ENCODE results near the gene RBPMS2.

Gene RBPMS2

DNA sequence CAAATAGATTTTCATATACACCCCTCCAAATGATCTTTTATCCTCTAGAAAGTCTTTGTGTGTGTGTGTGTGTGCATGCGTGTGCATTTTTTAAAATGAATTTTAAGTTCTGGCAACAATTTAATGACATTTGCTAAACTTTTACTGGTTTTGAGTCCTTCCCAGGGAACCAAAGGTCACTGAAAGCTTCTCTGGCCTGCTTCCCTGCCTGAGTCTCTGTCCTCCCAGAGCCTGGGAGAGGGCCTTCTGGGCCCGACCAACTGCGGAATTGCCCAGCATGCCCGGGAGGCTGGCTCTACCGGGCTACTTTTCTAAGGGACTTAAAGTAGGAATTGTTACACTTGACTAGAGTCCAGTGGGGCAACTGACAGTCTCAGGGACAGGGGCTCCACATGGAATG is 7.4 kb upstream of the RBPMS2 start:
- no peak for DNase-seq (ENCODE audit: low spot score)

GRCh38 chr15:64781299-64781698 is 5.9 kb upstream of the RBPMS2 start:
- DNase-seq (ENCODE audit: low spot score): no peak

- no peak for DNase-seq (ENCODE audit: low spot score)
Observed at GRCh38 chr15:64780600-64781156, 5.3 kb upstream of the RBPMS2 start.

DNA sequence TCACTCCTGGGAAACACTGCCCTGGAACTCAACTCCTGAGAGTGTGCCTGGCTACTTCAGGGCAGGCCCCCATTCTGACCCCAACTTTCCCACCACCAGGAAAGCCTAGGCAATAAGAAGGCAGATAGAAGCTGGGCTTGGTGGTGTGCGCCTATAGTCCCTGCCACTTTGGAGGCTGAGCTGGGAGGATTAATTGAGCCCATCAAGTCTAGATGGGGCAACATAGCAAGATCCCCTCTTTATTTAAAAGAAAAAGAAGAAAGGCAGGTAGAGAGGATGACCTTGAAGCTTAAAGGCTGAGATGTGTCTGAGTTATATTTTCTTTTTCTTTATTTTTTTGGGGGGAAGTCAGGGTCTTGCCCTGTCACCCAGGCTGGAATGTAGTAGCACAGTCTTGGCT is 4.2 kb upstream of the RBPMS2 start:
- no peak for DNase-seq (ENCODE audit: low spot score)

DNA sequence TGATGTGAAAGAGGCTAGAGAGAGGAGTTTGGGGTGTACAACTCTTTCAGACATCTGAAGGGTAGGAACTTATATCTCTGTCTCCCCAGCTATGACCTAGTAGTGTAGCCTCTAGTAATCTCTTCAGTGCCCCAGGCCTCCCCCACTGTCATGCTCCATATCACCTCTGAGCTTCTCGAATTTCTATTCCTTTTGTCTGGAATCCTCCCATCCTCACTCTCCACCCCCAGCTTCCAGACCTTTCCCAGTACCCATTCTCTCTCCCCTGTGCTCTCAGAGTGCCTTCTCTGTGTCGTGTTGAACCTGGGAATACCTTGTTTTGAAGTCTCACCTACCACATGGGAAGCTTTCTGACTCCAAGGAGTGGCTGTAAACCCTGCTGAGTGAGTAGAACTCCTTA is 3.6 kb upstream of the RBPMS2 start:
- DNase-seq (ENCODE audit: low spot score): no peak

- no peak for DNase-seq (ENCODE audit: low spot score)
Observed at GRCh38 chr15:64776402-64776786, 1.0 kb upstream of the RBPMS2 start.

DNA sequence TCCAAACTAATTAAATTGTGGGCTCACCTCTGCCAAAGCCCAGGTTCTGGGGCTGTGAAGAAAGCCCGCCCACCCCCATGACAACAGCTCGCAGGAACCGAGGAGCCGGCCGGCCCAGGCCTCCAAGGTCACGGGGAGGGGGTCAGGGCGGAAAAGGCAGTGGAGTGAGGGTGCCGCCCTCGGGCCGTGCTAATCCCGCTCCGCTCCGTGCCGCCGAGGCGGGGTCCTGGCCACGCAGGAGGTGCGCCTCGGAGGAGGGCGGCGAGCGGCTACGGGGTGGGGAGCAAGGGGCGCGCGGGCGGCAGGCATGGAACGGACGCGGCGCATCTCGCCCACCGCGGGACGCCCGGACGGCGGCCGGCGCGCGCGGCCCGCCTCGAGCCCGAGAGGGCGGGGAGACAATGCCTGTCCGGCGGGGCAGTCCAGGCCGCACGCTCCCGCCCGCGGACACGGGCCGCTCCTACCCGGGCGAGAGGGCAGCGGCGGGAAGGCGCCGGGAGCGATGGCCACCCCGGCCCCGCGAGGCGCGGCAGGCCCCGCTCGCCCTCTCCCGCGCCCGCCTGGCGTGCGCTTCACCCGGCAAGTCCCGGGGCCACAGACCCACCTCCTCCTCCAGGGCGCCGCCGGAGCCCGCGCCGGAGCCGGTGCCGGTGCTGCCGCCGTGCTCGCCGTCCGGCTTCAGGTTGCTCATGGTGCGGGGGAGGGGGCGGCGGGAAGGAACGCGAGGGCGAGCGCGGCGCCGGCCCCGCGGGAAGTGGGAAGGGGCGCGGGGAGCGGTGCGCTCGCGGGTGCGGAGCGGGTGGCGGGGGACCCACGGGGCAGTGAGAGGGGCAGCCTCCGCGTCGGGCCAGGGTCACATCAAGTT is 528 bp downstream of the RBPMS2 start:
- DNase-seq (ENCODE audit: low spot score): peak; percentile 75

DNA sequence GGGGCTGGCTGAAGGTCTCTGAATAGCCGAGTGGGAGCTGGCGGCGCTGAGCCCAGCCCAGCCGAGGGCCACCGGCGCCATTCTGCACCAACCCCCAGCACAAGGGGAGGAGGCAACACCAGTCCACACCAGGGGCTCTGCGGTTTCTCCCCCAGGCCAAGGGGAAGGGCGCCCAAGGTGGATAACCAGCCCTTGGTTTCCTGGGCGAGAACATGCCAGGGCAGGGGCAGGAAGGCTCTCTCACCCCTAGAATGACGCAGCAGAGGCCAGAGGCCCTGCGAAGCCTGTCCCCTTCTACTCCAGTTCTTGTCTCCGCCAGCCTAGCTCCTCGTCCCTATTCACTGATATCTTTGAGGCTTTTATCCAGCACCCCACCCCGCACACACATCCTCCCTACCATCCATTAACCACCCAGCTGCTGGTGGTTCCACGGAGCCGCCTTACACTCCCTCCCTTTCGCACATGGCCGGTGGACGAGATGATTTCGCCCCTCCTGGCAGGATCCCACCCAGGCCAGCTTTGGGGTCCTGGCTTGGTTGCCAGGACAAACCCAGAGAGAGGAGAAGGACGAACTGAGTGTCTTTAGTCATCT is 1.3 kb downstream of the RBPMS2 start:
- DNase-seq (ENCODE audit: low spot score): peak; percentile 56

DNA sequence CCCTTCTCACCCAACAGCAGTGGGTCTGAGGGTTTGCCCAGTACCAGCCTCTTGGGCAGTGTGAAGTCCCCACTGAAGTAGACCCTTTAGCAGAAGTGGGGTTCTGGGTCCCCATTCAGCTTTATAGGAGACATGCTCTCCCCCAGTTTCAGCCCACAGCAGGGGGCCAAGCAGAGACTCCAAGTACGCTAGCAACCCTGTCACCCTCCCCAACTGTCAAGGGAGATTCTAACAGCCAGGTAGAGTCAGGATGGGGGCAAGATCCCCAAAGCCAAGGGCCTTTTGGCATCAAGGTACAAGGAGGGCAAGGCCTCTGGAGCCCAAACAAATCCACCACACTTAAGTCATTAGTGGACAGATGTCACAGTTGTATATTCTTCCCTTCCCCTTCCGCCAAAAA is 1.8 kb downstream of the RBPMS2 start:
- DNase-seq (ENCODE audit: low spot score): no peak

- no peak for DNase-seq (ENCODE audit: low spot score)
Observed at GRCh38 chr15:64772964-64773363, 2.4 kb downstream of the RBPMS2 start.

DNA sequence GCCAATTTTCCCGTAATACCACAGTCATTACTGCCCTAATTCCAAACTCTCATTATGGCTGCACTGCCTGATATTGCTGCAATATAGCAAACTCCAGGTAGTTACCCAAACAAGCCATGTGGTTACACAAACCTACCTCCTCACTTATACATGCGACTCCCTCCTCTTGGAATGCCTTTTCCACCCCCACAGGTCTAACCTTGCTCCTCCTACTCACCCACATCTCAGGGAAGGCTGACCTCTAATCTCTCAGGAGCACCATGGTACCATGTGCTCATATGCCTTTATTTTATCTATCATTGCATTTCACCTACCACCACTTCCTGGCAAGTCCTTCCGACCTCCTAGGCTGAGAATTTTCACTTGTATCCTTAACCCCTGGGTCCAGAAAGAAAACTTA is 2.9 kb downstream of the RBPMS2 start:
- no peak for DNase-seq (ENCODE audit: low spot score)

DNA sequence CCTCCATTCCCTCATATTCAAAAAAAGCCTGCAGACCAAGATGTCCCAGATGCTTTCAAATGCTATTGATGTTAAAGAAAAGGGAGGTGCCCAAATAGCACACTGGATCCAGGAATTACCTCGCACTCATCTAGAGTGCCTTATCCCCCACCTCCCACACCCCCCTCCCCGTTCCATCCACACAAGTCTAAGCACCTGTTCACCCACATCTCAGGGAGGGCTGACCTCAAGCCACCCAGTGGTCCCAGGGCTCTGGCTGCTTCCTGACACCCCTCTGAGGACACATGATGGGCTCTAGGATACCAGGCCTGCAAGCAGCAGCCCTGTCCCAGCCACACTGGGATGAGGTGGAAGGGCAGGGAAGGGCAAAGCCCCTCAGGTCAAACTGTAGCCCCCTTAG is 4.8 kb downstream of the RBPMS2 start:
- no peak for DNase-seq (ENCODE audit: low spot score)

DNA sequence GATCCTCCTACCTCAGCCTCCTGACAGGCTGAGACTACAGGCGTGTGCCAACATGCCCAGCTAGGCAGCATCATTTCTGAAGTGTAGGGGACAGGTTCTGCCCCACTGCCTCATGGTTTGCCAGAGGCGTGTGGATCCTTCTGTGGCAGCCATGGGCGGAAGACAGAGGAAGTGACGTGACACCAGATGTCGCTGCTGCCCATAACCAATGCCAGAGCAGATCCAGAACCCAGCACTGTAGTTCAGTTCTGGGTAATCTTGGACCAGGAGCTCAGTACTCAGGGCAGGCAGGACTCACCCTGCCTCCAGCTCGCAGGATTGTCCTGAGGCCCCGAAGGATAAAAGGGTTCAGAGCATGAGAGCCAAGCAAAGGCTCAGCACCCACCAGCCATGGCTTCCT is 8.2 kb downstream of the RBPMS2 start:
- no peak for DNase-seq (ENCODE audit: low spot score)

DNA sequence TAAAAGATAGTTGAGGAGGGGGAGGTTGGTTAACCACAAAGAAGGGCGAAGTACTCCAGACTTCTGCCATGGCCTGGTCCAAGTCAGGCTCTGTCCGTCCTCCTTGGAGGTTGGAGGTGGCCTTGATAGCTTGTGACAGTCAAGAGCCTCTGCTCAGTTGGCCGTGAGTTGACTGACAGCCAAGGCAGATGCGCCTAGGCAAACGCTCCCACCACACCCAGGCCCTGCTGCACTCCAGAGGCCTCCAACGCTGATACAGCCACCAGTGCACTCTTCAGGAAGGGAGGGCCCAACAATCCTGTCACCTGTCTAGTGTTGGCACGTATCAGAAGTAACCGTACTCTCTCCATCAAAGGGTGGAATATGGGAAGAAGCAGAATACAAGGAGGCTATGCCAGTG is 9.3 kb downstream of the RBPMS2 start:
- no peak for DNase-seq (ENCODE audit: low spot score)

DNA sequence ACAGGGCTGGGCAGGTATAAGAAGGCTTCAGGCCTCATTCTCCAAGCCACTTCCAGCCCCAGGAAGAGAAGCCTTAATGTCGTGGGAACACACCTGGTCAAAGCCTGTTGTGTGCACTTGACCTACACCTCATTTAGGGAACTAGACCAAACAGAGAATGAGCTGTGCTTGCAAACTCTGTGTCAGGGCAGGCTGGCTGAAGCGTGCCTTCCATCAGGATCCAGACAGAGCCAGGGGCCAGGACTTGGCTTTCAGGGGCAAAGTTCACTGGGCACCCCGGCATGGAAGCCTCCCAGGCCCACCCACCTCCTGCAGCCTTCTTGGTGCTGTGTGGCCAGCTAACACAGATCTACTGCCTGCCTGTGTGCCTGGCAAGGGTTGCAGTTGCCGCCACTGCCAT is 11.5 kb downstream of the RBPMS2 start:
- DNase-seq (ENCODE audit: low spot score): no peak

- DNase-seq (ENCODE audit: low spot score): no peak
Observed at GRCh38 chr15:64763462-64763861, 11.9 kb downstream of the RBPMS2 start.

- DNase-seq (ENCODE audit: low spot score): no peak
Observed at GRCh38 chr15:64763021-64763420, 12.4 kb downstream of the RBPMS2 start.

DNA sequence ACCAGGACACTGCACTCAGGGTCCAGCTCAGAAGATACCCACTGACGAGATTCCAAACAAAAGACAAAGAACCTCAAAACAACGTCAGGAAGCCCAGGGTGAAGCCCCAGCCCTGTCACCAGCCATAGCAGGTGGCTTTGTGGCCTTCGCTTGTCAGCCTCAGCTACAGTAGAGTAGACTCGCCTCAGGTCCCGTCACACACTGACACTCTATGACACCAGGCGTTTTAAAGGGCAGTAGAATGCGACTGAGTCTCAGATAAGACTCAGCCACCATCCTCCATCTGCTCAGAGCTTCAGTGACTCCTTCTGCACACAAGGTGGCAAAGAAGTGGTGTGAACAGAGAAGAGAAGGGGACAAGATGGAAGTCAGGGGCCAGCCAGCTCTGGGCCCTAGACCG is 12.8 kb downstream of the RBPMS2 start:
- DNase-seq (ENCODE audit: low spot score): no peak

DNA sequence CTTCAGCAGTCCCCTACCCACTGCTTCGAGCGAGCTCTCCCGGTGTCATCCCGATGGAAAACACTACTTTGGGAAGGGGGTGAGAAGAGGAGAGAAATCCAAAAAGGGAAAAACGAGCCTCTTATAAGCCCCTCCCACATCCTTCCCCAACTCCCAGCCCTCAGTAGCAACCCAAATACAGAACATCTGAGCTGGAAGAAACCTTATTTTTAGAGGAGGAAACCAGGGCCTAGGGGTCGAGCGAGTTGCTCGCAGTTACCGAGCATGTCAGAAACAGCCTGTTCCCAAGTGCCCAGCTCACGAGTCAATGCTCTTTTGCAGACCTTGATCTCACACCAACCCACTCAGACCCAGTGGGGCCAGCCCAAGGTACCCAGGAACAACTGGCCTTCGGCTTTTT is 14.2 kb downstream of the RBPMS2 start:
- DNase-seq (ENCODE audit: low spot score): no peak

GRCh38 chr15:64760056-64760455 is 15.3 kb downstream of the RBPMS2 start:
- DNase-seq (ENCODE audit: low spot score): no peak

DNA sequence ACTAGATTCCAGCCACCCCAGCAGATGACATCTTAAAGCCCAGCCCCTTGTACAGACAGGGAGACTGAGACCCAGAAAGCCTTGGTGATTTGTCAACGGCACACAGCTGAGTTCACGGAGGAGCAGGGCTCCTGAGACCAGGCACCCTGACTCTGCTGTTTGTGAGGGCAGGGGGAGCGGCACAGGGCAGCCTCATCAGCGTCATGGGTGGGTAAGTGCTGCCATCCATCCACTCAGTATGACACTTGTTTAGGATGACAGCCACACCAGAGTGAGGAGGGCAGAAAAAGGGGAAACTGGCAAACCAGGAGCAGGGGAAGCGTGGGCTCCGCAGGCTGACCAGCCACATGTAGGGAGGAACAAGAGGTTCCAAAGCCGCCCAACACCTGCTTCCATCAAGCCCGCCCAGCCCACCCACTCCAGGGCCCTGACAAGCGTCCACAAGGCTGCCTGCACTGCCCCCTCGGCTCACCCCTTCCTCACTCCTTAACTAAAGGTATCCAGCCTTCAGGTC is 19.9 kb downstream of the RBPMS2 start:
- no peak for DNase-seq (ENCODE audit: low spot score)

DNA sequence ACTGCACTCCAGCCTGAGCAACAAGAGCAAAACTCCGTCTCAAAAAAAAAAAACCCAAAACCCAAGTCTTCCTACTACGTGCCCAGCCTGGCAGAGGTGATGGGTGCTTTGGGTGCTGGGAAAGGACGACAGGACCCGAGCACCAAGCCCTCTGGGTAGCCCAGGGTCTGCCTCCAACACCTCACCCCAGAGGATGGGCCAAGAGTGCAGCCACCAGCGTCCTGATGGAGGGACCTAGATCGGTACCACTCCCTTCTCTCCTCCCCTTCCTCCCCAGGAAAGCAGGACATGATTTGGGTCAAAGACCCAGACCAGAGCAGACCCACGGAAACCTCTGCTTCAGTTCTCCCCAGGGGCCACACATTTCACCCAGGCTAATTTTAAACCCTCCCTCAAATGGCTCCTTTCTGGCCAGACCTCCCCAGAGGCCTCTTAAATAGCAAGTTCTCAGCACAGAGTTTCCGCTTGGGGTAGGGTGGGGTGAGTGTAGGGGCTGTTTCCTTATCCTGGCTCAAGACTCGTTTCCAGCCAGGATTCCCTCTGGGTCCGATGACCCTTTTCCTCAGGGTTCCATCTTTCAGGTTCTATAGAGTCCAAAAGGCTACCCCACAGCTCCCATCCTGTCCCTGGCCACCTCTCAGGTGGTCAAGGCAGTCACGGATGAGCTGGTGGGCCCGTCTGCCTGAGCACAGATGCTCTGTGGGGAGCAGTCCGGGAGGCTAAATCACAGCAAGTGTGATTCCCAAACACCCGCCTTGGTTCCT is 20.5 kb downstream of the RBPMS2 start:
- DNase-seq (ENCODE audit: low spot score): no peak

Data from ecto neural progenitor cell (in vitro differentiated cells).